Bone marrow (tissue), 2 donors: Measurements from ENCODE around the gene PANK3.
"Not testable (repeated sequence)": the region's sequence is repeated elsewhere in the genome, so short reads cannot be mapped to it uniquely, and the experiment has no call there.

ENCODE experiments used
- DNase-seq, 2 donors: peaks; one replicate each; lab custom pipeline; 2025; lab: John Stamatoyannopoulos, UW

The PANK3 gene

GRCh38 chr5:168592014-168592368 is 12.8 kb upstream of the PANK3 start:
- DNase-seq, result no peak

- DNase-seq, result no peak
These were observed 12.3 kb upstream of the PANK3 start for GRCh38 chr5:168591302-168592013.

- no peak for DNase-seq
These were observed 11.5 kb upstream of the PANK3 start for GRCh38 chr5:168590666-168591065.

- DNase-seq, result no peak
These were observed 8.8 kb upstream of the PANK3 start for GRCh38 chr5:168587987-168588386.

- DNase-seq, result peak in 1 of 2 donors; percentile 31
These were observed 6.1 kb upstream of the PANK3 start for GRCh38 chr5:168585119-168585856.

GRCh38 chr5:168583742-168584482 is 4.7 kb upstream of the PANK3 start:
- DNase-seq, result no peak

GRCh38 chr5:168580814-168581469 is 1.8 kb upstream of the PANK3 start:
- not testable (repeated sequence) for DNase-seq

- DNase-seq, result no peak
These were observed 1.0 kb upstream of the PANK3 start for GRCh38 chr5:168580227-168580508.

- peak; percentile 80 to 98 for DNase-seq
These were observed 489 bp upstream of the PANK3 start for GRCh38 chr5:168579488-168580226.

GRCh38 chr5:168578006-168578405 is 1.2 kb downstream of the PANK3 start:
- no peak for DNase-seq

- no peak for DNase-seq
These were observed 3.5 kb downstream of the PANK3 start for GRCh38 chr5:168575391-168576372.

- not testable (repeated sequence) for DNase-seq
These were observed 5.0 kb downstream of the PANK3 start for GRCh38 chr5:168574156-168574555.

GRCh38 chr5:168573663-168574062 is 5.5 kb downstream of the PANK3 start:
- DNase-seq, result not testable (repeated sequence)

- no peak for DNase-seq
These were observed 8.5 kb downstream of the PANK3 start for GRCh38 chr5:168570490-168571328.

- no peak for DNase-seq
These were observed 10.4 kb downstream of the PANK3 start for GRCh38 chr5:168568738-168569137.

GRCh38 chr5:168563959-168564358 is 15.2 kb downstream of the PANK3 start:
- DNase-seq, result no peak

GRCh38 chr5:168562279-168562678 is 16.9 kb downstream of the PANK3 start:
- no peak for DNase-seq

- no peak for DNase-seq
These were observed 21.8 kb downstream of the PANK3 start for GRCh38 chr5:168557389-168557788.

GRCh38 chr5:168553377-168554130 is 25.6 kb downstream of the PANK3 start:
- no peak for DNase-seq
